ENCODE results near the gene IREB2. TPM values are rescaled to one million over a fixed set of nuclear protein-coding genes. Genes with fewer than 3 reads are reported as not detected.
"Not testable (repeated sequence)": the region's sequence is repeated elsewhere in the genome, so short reads cannot be mapped to it uniquely, and the experiment has no call there.

The IREB2 gene
- total and polyA plus RNA-seq, 12 donors: 11.8 to 148 (median 86.7) TPM

DNA sequence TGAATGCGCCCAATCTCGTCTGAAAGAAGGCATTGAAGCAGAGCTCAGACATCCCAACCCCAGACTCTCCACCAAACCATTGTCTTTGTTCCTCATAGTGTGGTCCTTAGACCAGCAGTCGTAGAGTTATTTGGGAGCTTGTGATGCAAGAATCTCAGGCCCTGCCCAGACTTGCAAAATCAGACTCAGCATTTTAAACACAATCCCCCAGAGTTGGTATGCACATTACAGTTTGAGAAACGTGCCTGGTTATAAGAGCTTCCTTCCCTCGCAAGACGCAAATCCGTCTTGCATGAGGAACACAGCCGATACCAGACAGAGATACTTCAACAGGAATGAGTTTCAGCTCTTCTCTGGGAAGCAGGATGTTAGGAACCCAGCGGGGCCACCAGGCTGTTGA is 38.9 kb upstream of the IREB2 start:
- no peak for TF ChIP-seq POLR2A (IDR thresholded peaks at IDR 0.05)
- TF ChIP-seq, protein P1, sequence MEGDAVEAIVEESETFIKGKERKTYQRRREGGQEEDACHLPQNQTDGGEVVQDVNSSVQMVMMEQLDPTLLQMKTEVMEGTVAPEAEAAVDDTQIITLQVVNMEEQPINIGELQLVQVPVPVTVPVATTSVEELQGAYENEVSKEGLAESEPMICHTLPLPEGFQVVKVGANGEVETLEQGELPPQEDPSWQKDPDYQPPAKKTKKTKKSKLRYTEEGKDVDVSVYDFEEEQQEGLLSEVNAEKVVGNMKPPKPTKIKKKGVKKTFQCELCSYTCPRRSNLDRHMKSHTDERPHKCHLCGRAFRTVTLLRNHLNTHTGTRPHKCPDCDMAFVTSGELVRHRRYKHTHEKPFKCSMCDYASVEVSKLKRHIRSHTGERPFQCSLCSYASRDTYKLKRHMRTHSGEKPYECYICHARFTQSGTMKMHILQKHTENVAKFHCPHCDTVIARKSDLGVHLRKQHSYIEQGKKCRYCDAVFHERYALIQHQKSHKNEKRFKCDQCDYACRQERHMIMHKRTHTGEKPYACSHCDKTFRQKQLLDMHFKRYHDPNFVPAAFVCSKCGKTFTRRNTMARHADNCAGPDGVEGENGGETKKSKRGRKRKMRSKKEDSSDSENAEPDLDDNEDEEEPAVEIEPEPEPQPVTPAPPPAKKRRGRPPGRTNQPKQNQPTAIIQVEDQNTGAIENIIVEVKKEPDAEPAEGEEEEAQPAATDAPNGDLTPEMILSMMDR (IDR thresholded peaks at IDR 0.05): no peak
- Histone ChIP-seq H3K27ac (no peak overlapping the region), H3K9me3 (replicated peaks in 1 of 3) (no peaks in the 10 kb centered on the region), H3K27me3 (peaks cover 4% of the 10 kb centered on the region), H3K36me3 (replicated peaks in 1 of 2) (no peaks in the 10 kb centered on the region), H3K4me3 (no peak overlapping the region), H3K4me1 (replicated peaks in 1 of 2) (peaks cover 0 to 10% of the 10 kb centered on the region in 2 donors)
- WGBS, 4 donors: 72 to 82% (median 76%) methylated on average over 9 of the region's 9 CpGs
- intact Hi-C loops (cut with DNase I): no loop called here
- DNase-seq: no peak

DNA sequence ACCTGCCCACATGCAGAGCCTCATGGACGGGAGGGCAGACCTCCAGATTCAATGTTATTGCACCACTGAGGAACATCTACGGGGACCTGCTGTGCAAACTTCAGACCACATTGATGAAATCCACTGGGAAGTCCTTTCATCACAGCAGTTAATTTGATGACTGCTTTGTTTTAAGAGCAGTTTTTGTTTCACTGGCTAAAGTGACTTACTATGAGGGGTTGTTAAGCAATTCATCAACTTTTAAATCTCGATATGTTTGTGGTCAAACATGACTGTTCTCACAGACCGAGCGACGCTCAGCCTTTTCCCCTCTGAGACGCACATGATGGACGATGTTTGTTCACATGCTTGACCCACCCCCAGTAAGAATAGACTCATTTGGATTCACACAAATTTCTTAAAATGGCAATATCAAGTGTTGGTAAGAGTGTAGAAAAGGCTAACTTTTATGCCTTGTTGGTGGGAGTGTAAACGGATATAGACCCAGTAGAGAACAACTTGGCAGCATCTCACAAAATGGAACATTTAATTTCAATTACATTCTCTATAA is 35.9 kb upstream of the IREB2 start:
- 54 to 60% (median 57%) methylated on average over 9 of the region's 9 CpGs for WGBS, 4 donors
- no peak overlapping the region for H3K27ac ChIP-seq
- H3K4me1 ChIP-seq (replicated peaks in 1 of 2): peaks cover 0 to 5% of the 10 kb centered on the region in 2 donors
- H3K4me3 ChIP-seq: no peak overlapping the region
- TF ChIP-seq, protein P1 (IDR thresholded peaks at IDR 0.05): no peak
- TF ChIP-seq POLR2A (IDR thresholded peaks at IDR 0.05): no peak
- H3K27me3 ChIP-seq: peaks cover 4% of the 10 kb centered on the region
- H3K9me3 ChIP-seq (replicated peaks in 1 of 3): no peaks in the 10 kb centered on the region
- intact Hi-C loops (cut with DNase I): no loop called here
- no peak for DNase-seq
- H3K36me3 ChIP-seq (replicated peaks in 1 of 2): no peaks in the 10 kb centered on the region

DNA sequence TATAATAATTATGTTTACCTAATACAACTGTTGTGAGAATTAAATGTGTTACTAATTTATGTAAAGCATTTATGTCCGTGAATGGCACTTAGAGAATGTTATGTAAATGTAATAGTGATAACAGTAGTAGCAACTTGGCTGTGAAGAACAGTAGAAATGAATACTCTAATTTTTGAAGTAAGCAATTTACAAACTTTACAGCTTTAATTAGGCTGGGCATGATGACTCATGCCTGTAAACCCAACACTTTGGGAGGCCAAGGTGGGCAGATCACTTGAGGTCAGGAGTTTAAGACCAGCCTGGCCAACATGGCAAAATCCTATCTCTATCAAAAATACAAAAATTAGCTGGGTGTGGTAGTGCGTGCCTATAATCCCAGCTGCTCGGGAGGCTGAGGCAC is 33.9 kb upstream of the IREB2 start:
- H3K27me3 ChIP-seq: peaks cover 4% of the 10 kb centered on the region
- no peak for DNase-seq
- no peak for TF ChIP-seq POLR2A (IDR thresholded peaks at IDR 0.05)
- TF ChIP-seq, protein P1 (IDR thresholded peaks at IDR 0.05): no peak
- H3K4me1 ChIP-seq (replicated peaks in 1 of 2): no peaks in the 10 kb centered on the region
- intact Hi-C loops (cut with DNase I): no loop called here
- WGBS, 4 donors: 74 to 91% (median 87%) methylated on average over 2 to 3 of the region's 3 CpGs
- no peaks in the 10 kb centered on the region for H3K36me3 ChIP-seq (replicated peaks in 1 of 2)
- H3K27ac ChIP-seq: no peak overlapping the region
- no peak overlapping the region for H3K4me3 ChIP-seq
- no peaks in the 10 kb centered on the region for H3K9me3 ChIP-seq (replicated peaks in 1 of 3)

DNA sequence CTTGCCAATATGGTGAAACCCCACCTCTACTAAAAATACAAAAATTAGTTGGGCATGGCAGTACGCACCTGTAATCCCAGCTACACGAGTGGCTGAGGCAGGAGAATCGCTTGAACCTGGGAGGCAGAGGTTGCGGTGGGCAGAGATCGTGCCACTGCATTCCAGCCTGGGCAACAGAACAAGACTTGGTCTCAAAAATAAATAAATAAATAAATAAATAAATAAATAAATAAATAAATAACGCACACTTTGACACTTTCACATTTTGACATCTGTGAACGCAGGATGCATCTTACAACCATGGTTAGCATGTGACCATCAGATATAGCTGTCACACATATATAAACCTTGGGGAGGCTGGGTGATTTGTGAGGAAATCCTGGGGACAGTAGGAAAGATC is 33.2 kb upstream of the IREB2 start:
- H3K4me3 ChIP-seq; H3K9me3 ChIP-seq (replicated peaks in 1 of 3); DNase-seq; H3K4me1 ChIP-seq (replicated peaks in 1 of 2); intact Hi-C loops (cut with DNase I); H3K36me3 ChIP-seq (replicated peaks in 1 of 2); H3K27me3 ChIP-seq; H3K27ac ChIP-seq: not testable (repeated sequence)
- 89 to 90% (median 89%) methylated on average over 7 of the region's 7 CpGs for WGBS, 4 donors

DNA sequence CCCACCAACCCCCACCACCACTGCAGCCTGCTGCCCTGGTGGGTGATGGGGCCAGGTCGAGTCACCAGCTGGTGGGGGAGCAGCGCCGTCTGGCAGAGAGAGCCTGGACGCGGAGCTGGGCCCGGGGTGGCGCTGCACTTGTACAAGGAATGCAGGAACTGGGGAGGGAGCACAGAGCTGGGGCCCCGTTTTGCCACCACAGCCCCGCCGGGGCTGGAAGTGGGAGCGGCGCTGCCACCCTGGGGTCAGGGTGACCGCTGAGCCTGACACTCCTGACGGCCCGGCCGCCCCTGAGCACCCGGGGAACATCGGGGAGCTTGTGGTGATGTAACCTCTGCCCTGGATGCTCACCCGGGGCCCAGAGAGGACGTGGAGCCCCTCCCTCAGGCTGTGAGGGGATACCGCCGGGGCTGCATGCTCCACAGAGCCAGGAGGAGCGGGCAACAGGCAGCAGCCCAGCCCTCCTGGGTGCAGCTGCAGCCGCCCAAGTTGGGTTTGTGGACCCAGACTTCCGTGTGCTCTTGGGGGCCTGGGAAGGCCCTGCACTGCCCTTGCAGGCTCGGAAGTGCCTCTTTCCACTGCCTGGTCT is 32.6 kb upstream of the IREB2 start:
- Histone ChIP-seq H3K4me3 (no peak overlapping the region), H3K36me3 (replicated peaks in 1 of 2) (no peaks in the 10 kb centered on the region), H3K9me3 (replicated peaks in 1 of 3) (no peaks in the 10 kb centered on the region), H3K27ac (no peak overlapping the region), H3K27me3 (peaks cover 4% of the 10 kb centered on the region), H3K4me1 (replicated peaks in 1 of 2) (no peaks in the 10 kb centered on the region)
- no peak for DNase-seq
- intact Hi-C loops (cut with DNase I): no loop called here
- TF ChIP-seq, protein P1 (IDR thresholded peaks at IDR 0.05): no peak
- TF ChIP-seq POLR2A (IDR thresholded peaks at IDR 0.05): no peak
- WGBS, 4 donors: 27 to 60% (median 42%) methylated on average over 1 to 26 of the region's 26 CpGs

Measured in adrenal gland (tissue), 12 donors.